H54 (cell line): ENCODE results near the gene CDC42BPB.

Experiments used
- DNase-seq: peaks from one replicate; pipeline ENCODE4 v3.0.0; 2011; ENCODE audit warnings: low spot score, mixed read lengths; ENCODE audit not compliant: insufficient read length
- FAIRE-seq: peaks from 3 replicates; lab custom pipeline; 2011; peaks lifted over from hg19 to GRCh38; lab: Jason Lieb, UNC
- POLR2A ChIP-seq: IDR thresholded peaks from 2 replicates; pipeline ENCODE4 v1.6.1; 2011; ENCODE audit warnings: low read depth, mild to moderate bottlenecking, low read length

Gene CDC42BPB

GRCh38 chr14:103097994-103098957 is 40.9 kb upstream of the CDC42BPB start:
- FAIRE-seq (no peak), DNase-seq (no peak)
- TF ChIP-seq POLR2A, result no peak

DNA sequence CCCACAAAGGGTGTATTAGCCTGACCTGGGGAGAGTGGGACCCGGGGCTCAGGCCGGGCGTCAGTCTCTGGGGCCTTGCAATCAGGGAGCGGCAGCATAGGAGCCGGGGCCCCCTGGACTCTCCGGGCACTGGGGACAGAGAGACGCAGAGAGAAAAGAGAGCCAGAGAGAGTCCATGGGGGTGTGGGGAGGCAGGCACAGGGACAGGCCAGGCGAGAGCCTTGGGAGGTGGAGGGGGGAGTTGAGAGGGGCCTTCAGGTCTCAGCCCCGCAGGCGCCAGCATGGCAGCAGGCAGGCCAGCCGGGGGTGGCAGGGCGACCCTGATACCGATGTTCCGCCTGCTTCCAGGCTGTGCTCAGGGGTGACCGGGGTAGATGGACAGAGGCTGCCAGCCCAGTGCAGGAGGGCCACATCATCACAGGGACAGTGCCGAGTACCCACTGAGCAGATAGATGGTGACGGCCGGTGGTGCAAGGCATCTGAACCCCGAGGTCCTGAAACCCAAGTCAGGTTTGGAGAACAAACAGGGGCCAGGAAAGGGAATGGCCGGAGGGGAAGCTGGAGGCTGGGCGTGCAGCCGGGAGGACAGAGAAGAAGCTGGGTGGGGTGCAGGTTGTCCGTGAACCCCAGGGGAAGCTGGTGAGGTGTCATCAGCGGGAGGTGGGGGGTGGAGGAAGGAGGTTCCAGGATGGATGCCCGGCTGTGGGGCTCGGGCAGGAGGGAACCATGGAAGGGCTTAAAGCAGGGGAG is 40.1 kb upstream of the CDC42BPB start:
- DNase-seq (no peak), FAIRE-seq (no peak)
- no peak for TF ChIP-seq POLR2A

DNA sequence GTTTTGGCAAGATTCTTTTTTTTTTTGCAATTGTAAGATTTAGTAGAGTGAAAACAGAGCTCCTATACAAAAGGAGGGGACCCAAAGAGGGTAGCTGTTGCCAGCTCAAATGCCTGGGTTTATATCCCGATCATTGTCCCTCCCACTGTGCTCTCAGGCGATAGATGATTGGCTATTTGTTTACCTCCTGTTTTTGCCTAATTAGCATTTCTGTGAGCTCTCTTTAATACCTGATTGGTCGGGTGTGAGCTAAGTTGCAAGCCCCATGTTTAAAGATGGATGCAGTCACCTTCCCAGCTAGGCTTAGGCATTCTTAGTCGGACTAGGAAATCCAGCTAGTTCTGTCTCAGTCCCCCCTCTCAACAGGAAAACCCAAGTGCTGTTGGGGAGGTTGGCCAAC is 39.0 kb upstream of the CDC42BPB start:
- TF ChIP-seq POLR2A, result no peak
- FAIRE-seq (no peak), DNase-seq (no peak)

DNA sequence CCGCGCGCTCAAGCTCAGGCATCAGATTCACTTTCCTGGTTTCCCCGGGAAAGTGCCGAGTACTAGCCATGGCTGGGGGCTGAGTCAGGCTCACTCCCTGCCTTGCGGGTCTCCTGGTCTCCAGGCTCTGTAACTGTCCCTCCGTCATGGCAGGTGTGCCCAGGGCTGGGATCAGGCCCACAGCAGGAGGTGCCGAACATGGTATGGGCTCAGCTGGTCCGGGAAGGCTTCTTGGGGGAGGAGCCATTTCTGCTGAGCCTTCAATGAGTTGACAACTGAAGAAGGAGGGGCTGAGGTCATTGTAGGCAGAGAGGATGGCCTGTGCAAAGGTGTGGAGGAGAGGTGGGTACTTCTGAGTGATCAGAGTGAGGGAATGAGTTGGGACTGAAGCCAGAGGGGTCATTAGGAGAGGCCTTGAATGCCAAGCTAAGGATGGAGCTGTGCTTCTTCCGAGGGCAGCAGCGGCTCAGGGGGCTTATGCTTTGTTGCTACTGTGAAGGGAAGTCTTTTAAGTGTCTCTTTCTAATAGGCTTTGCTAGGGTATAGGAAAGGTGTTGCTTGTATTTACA is 37.9 kb upstream of the CDC42BPB start:
- FAIRE-seq (no peak), DNase-seq (no peak)
- TF ChIP-seq POLR2A, result no peak

DNA sequence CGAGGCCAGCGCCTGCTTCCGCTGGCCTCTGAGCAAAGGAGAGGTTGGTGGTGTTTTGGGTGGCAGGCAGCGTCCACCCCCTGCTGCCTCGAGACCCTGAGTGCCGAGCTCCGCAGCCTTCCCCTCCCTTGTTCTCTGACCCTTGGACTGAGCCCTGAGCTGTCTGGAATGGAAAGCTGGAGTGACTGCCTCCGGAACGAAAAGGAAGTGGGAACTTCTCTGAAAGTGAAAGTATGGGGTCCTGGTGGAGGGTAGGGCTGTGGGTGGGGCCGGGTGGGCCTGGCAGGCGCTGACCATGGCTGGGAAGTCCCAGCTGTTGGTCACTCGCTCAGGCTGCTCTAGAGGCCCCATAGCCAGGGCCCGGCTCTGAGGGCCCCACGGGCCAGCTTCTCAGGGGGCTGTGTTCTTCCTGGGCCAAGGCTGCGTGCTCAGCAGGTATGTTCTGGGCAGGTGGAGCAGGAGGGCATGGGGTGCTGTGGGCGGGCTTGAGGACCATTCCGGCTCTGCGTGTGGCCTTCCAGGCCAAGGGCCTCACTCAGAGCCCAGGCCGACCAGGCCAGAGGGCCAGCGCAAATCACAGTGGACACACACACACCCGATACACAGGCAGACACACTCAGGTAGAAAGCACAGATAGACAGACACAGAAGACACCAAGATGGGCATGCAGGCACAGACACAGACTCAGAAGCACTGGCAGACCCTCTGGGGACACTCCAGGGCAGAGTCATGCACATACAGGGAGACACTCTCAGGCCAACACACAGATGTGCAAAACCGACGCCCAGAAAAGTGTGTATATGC is 37.3 kb upstream of the CDC42BPB start, which contains the start of gene EXOC3L4:
Gene EXOC3L4 (plus strand): TSS at position 320 of the 804 bp plus-strand sequence. CDS start 5,495 bp downstream, outside the sequence.
- no peak for TF ChIP-seq POLR2A
- FAIRE-seq (no peak), DNase-seq (no peak)

- TF ChIP-seq POLR2A, result no peak
- no peak for FAIRE-seq
- no peak for DNase-seq
Measured at GRCh38 chr14:103093856-103094405, 36.6 kb upstream of the CDC42BPB start.

DNA sequence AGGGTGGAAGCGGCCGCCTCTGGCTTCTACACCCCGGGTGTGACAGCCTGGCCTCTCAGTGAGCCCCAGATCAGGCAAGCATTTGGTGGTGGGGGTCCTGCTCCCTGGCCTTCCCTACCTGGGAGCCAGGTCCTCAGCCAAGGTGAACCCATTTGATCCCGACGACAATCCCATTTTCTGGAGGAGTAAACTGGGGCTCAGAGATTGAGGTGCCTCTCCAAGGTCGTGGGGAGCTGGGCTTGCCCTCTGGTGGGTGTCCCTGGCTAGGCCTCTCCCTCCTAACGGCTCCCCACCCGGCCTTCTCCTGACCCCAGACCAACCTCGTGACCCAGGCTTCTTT is 34.5 kb upstream of the CDC42BPB start:
- DNase-seq (no peak), FAIRE-seq (no peak)
- no peak for TF ChIP-seq POLR2A

DNA sequence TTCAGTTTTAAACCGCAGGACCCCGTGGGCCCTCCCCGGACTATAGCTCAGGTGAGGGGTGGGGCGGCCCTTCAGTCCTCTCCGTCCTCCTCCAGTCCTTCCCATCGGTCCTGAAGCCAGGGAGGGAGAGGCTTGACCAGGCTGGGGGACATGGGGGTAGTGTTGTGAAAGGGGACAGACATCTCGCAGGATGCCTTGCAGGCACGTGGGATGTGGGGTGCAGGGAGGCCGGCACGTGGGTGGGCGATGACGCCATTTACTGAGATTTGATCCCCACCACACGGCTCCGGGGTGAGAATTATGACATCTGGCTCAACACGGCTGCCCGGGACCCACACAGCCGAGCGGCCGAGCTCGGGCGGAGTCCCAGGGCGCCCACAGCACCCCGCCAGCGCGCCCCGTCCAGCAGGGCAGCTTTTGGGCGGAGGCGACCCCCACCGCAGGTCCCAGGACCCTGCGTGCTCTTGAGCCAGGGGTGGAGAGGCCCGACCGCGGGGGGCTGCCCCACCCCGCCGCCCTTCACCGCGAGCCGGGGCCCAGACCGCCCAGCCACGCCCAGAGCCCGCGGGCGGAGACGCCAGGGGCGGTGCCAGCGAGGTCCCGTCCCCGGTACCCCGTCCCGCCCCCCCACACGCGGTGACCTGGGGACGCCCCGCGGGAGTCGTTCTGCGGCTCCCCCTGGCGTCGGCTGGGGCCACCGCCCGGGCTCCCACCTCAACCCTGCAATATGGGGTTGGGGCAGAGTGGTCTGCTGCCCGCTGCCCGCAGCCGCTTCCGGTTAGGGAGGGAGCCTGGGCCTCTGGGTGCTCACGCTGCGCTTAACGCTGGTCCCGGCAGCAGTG is 33.9 kb upstream of the CDC42BPB start:
- DNase-seq, result peak; percentile 65
- FAIRE-seq, result no peak
- TF ChIP-seq POLR2A, result no peak

DNA sequence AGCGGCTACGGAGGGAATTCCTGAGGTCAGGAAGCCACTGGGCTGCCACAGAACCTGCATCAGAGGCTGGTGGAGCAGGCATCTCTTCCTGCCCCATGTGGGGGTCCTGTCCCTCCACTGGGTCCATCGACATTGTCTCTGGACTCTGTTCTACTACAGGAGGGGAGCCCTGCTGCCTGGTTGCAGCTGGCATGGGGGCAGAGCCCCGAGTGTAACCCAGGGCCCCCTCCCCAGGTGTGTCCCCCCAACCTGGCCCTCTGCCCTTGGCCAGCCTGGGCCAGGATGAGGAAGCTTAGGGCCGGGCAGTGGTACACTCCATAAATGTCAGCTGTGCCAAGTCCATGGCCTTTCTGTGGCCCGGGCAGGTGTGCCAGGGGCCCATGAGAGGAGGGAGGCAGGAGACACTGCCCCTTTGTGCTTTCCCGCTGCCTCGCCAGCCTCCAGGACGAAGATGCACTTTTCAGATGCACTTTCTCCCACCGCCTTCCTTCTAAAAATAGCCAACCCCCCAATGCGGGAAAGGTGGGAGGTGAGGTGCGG is 33.2 kb upstream of the CDC42BPB start:
- no peak for DNase-seq
- FAIRE-seq, result no peak
- no peak for TF ChIP-seq POLR2A

GRCh38 chr14:103089386-103090335 is 32.3 kb upstream of the CDC42BPB start:
- FAIRE-seq, result no peak
- no peak for TF ChIP-seq POLR2A
- no peak for DNase-seq

- no peak for DNase-seq
- TF ChIP-seq POLR2A, result no peak
- FAIRE-seq, result no peak
Measured at GRCh38 chr14:103088921-103089320, 31.6 kb upstream of the CDC42BPB start.
